ENCODE data around the gene TANGO6. TPM values are rescaled to one million over a fixed set of nuclear protein-coding genes. Genes with fewer than 3 reads are reported as not detected.

Gene TANGO6
- total and polyA plus RNA-seq, 2 of the 8 experiments (the other 6 are each of a cell fraction or from before 2014, with no cell fraction given), result 5.0 to 19.5 TPM

DNA sequence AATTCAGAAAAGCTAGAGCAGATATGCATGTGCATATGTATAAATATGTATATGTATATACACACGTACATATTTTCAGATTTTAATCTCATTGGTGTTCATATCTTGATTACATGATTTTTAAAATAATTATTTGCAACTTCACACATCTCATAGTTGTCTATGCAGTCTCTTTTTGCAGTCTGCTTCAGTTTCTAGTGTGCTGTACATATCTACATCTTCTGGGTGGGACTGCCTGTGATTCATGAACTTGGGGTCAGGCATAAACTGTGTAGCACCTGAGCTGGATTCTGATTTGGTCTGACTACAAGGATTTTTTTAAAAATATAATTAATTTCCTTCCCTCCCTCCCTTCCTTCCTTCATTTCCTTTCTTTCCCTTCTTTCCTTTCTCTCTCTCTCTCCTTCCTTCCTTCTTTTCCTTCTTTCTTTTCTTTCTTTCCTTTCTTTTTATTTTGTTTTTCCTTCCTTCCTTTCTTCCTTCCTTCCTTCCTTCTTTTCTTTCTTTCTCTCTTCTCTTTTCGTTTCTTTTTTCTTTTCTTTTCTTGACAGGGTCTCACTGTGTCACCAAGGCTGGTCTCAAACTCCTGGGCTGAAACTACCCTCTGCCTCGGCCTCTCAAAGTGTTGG, 96.5 kb downstream of the TANGO6 start:
- Histone ChIP-seq H3K23ac (ENCODE audit: insufficient read length) (no peak overlapping the region), H3K56ac (replicated peaks; ENCODE audit: insufficient read length, low read depth, low read length) (no peak overlapping the region), H3K79me2 (ENCODE audit: control insufficient read depth in 1 of 2, insufficient read depth in 2 of 2, low read length in 2 of 2) (no peaks in the 10 kb centered on the region), H4K20me1 (replicated peaks in 1 of 2; ENCODE audit: control insufficient read depth in 1 of 2, insufficient read depth in 2 of 2, low read length in 2 of 2) (no peaks in the 10 kb centered on the region), H3K4me2 (ENCODE audit: insufficient read depth in 1 of 2, low read depth in 2 of 2, low read length in 2 of 2) (no peak overlapping the region), H3K23me2 (ENCODE audit: low read depth, low read length) (no peaks in the 10 kb centered on the region), H3K36me3 (ENCODE audit: control insufficient read depth in 2 of 4, insufficient read depth in 4 of 4, low read length in 3 of 4) (peaks cover 0 to 7% (median 0%) of the 10 kb centered on the region in 4 experiments; a peak in 1 of 8 replicates), H2AK5ac (ENCODE audit: low read depth, low read length) (no peak overlapping the region), H4K5ac (ENCODE audit: insufficient read length, low read depth, low read length) (no peak overlapping the region), H3K9me3 (ENCODE audit: insufficient read depth in 2 of 2, low read depth in 1 of 2, low read length in 1 of 2) (0 out of 4 replicates have a peak, but pooled peaks cover 0 to 4% of the 10 kb centered on the region in 2 experiments), H3K4me3 (ENCODE audit: extremely low read depth in 1 of 4, insufficient read depth in 2 of 4, low read depth in 3 of 4, low read length in 4 of 4) (no peak overlapping the region), H2BK12ac (ENCODE audit: low read depth, low read length) (no peak overlapping the region), H3K9ac (replicated peaks in 1 of 4; ENCODE audit: extremely low read depth in 1 of 4, low read depth in 3 of 4, low read length in 3 of 4) (no peak overlapping the region), H2BK15ac (ENCODE audit: low read length) (no peak overlapping the region), H4K91ac (replicated peaks; ENCODE audit: insufficient read length, low read length) (no peak overlapping the region), H2BK120ac (replicated peaks; ENCODE audit: low read depth, low read length) (no peak overlapping the region), H2BK5ac (ENCODE audit: low read depth, low read length) (no peak overlapping the region), H2AFZ (ENCODE audit: low read length) (no peak overlapping the region), H3K27me3 (replicated peaks in 1 of 4; ENCODE audit: control insufficient read depth in 3 of 4, extremely low read depth in 1 of 4, insufficient read depth in 3 of 4, low read length in 3 of 4) (no peaks in the 10 kb centered on the region), H3K18ac (ENCODE audit: extremely low read depth, low read length) (no peak overlapping the region), H3K4me1 (replicated peaks in 1 of 4; ENCODE audit: control insufficient read depth in 3 of 4, insufficient read depth in 4 of 4, low read length in 3 of 4) (no peaks in the 10 kb centered on the region), H3K4ac (replicated peaks; ENCODE audit: insufficient read length, low read depth, low read length) (no peak overlapping the region), H3K79me1 (ENCODE audit: low read depth, low read length) (no peaks in the 10 kb centered on the region), H2BK20ac (ENCODE audit: low read length) (no peak overlapping the region), H4K8ac (ENCODE audit: extremely low read depth, insufficient read depth, low read length) (no peak overlapping the region), H3K27ac (ENCODE audit: low read depth, low read length) (no peak overlapping the region), H3K14ac (ENCODE audit: insufficient read length) (no peak overlapping the region)
- WGBS, 2 experiments (ENCODE audit: extremely low coverage in 1 of 2, insufficient coverage in 1 of 2, insufficient read length in 1 of 2, insufficient replicate concordance in 2 of 2, low coverage in 1 of 2, low lambda C conversion rate in 2 of 2, missing lambda C conversion rate in 1 of 2), result 83% methylated on average over 3 of the region's 3 CpGs; no CpG with 5 or more reads in 1 of the 2 experiments
- DNase-seq (ENCODE audit: low read depth in 1 of 2, low spot score in 2 of 2) (no peak), FAIRE-seq (no peak)
- ChIA-PET CTCF (ENCODE audit: partially characterized antibody) (interaction anchor here (0.6 to 0.8 kb wide), 2 partner anchors 49 to 173 kb away, joined by 3 read pairs; no protein-coding TSS in a partner anchor), POLR2A (ENCODE audit: partially characterized antibody) (no interaction called here)
- TF ChIP-seq YY1 (IDR thresholded peaks at IDR 0.05; ENCODE audit: low read depth, low read length), result no peak
- no peak for TF ChIP-seq SP1 (IDR thresholded peaks at IDR 0.05; ENCODE audit: low read depth, low read length)
- TF ChIP-seq, protein P1, sequence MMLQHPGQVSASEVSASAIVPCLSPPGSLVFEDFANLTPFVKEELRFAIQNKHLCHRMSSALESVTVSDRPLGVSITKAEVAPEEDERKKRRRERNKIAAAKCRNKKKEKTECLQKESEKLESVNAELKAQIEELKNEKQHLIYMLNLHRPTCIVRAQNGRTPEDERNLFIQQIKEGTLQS (IDR thresholded peaks at IDR 0.05; ENCODE audit: insufficient read depth, low read depth, low read length), result no peak
- TF ChIP-seq KDM4A (IDR thresholded peaks at IDR 0.05; ENCODE audit: low read depth, low read length, severe bottlenecking), result no peak
- no peak for TF ChIP-seq NANOG (IDR thresholded peaks at IDR 0.05; ENCODE audit: insufficient read depth, low read depth, low read length, poor library complexity, severe bottlenecking)
- TF ChIP-seq SIX5 (IDR thresholded peaks at IDR 0.05; ENCODE audit: low read depth, low read length), result no peak
- no peak for TF ChIP-seq JUND (IDR thresholded peaks at IDR 0.05; ENCODE audit: low read length)
- TF ChIP-seq, protein P2, sequence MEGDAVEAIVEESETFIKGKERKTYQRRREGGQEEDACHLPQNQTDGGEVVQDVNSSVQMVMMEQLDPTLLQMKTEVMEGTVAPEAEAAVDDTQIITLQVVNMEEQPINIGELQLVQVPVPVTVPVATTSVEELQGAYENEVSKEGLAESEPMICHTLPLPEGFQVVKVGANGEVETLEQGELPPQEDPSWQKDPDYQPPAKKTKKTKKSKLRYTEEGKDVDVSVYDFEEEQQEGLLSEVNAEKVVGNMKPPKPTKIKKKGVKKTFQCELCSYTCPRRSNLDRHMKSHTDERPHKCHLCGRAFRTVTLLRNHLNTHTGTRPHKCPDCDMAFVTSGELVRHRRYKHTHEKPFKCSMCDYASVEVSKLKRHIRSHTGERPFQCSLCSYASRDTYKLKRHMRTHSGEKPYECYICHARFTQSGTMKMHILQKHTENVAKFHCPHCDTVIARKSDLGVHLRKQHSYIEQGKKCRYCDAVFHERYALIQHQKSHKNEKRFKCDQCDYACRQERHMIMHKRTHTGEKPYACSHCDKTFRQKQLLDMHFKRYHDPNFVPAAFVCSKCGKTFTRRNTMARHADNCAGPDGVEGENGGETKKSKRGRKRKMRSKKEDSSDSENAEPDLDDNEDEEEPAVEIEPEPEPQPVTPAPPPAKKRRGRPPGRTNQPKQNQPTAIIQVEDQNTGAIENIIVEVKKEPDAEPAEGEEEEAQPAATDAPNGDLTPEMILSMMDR (IDR thresholded peaks at IDR 0.05; ENCODE audit: control extremely low read depth in 1 of 3, insufficient read depth in 1 of 3, low read depth in 1 of 3, low read length in 3 of 3), result no peak
- no peak for TF ChIP-seq SP4 (IDR thresholded peaks at IDR 0.05; ENCODE audit: low read length)
- TF ChIP-seq, protein P3, sequence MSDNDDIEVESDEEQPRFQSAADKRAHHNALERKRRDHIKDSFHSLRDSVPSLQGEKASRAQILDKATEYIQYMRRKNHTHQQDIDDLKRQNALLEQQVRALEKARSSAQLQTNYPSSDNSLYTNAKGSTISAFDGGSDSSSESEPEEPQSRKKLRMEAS (IDR thresholded peaks at IDR 0.05), result no peak
